Inflammatory macrophage treated with lipopolysaccharide for 1 hour (primary cell): Measurements from ENCODE around the gene RAVER2.

Experiments used
- DNase-seq, 2 donors: peaks; one replicate each; pipeline ENCODE4 v3.0.0-alpha.2; 2020 to 2022

RAVER2 gene

DNA sequence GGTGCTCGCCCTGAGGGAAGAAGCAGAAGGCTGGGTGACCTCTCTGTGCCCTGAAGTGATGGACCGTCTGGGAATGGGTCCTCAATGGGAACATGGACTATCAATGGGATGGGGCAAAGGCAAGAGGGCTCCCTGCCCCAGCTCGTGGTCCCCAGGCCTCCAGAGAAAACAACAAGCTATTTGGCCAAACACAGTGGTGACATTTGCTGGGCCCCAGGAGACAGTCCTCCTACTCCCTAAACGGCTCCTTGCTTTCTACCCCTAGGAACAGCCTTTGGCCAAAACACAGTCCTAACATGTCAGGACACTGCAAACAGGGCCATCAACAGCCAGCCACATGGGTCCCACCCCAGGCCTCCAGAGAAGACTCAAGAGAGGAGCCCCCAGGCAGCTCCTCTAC, 102.8 kb downstream of the RAVER2 start:
- no peak for DNase-seq

DNA sequence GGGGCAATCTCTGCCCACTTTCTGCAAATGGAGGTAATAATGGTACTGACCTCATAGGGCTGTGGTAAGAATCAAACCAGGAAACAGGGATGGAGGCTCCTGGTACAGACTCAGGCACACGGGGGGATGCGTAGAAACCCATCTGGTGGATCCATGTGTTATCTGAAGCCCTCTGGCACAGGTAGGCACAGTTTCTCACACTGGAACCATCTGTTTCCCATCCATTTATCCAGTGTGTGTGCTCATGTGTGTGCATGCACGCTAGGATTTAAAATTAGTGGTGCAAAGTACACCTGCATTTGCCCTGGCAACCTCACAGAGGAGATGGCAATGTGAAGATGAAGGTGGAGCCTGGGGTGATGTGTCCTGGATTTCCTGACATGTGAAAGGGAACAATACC, 103.3 kb downstream of the RAVER2 start:
- no peak for DNase-seq

DNA sequence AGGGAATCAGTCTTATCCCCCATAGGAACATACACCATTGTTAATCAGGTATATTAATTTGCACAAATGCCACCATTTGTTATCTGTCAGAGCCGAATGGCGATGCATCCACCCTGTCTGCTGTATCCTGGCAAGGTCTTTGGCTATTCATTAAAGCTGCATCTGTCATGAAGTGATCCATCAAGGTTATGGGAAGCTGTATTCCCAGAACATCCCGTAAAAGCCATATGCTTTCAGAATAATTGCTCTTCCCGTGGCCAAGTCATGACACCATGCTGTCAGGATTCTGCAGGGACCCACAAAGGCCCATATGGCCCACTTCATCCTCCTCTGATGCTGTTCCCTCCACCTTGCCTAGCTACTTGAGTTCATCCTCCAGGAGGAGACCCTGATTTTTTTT, 103.9 kb downstream of the RAVER2 start:
- DNase-seq, result no peak

DNA sequence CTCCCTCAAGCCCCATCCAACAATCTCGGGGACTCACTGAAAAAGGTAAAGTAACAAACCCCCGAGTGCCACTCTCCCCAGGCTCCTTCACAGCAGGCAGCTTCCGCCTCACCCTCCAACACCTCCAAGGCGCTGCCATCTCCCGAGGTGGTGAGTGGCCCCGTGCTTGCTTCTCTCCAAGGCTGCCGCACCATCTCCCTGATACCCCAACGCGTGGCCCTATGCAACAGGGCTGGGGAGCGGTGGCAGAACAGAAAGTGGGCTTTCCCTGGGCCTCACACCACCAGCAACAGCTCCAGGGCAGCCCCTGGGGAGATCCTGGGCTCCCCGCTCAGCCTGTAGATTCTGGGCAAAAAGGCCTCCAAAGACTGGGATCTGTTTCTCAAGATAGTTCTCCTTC, 105.1 kb downstream of the RAVER2 start:
- DNase-seq, result no peak

DNA sequence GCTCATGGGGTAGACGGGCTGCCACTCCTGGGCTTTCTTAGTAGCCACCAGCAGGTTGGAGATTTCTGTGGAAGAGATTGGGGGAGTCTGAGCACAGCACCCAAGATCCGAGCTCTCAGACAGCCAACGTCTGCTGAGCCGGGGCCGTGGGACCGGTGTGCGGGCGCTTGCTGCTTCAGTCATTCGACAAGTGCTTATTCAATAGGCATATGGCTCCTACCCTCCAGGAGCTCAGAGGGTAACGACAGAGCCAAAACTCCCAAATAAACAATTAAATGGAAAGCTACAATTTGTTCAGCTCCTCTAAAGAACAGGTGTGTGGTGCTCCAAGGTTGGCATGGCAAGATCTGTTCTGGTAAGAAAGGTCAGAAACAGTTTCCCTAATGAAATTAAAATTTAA, 106.0 kb downstream of the RAVER2 start:
- DNase-seq, result no peak

DNA sequence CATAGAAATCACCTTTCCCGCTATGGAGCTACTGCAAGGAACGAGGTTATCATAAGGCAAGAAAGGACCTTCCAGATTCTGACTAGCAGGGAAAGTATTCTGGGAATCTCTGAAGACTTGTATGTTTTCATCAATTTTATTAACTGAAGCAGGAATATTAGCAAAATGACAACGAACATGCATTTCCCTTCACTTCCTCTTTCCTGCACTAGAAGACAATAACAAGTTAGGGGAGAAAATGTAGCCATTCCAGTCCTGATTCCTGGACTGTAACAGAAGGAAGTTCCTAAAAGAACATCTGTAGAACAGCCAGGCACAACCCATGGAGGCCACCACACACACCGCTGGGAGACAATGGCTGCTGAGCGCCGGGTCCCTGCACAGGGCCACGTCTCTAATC, 106.8 kb downstream of the RAVER2 start:
- no peak for DNase-seq

DNA sequence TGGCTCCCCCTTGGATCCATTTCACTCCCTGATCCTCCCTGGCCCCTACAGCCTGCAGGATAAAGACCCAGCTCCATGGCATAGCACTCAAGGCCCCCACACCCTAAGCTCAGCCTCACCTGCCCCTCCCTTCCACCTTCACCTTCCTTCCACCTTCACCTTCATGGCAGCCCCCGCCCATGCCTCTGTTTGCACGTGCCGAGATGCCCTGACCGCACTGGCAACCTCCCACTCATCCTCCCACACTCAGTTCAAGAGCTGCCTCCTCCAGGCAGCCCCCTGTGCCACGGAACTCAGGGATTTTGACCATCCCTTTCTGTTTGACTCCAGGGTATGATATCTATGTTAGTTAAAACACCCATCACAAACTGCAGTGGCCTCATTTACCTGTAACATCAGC, 109.8 kb downstream of the RAVER2 start:
- no peak for DNase-seq

DNA sequence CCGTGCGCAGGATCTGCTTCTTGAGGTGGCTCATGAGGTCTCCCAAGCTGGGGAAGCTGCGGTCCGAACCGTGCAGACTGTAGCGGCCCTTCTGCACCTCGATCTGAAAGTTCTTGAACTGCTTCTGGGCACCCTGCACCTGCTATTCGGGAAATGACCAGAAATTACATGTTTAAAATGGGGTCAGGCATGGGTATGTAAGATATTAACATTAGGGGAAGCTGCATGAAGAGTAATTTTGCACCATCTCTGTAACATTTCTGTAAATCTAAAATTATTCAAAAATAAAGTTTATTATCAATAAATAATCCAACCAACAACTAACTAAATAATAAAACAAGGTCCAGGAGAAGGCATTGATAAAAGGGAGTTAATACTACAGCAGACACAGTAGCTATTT, 110.7 kb downstream of the RAVER2 start:
- no peak for DNase-seq

DNA sequence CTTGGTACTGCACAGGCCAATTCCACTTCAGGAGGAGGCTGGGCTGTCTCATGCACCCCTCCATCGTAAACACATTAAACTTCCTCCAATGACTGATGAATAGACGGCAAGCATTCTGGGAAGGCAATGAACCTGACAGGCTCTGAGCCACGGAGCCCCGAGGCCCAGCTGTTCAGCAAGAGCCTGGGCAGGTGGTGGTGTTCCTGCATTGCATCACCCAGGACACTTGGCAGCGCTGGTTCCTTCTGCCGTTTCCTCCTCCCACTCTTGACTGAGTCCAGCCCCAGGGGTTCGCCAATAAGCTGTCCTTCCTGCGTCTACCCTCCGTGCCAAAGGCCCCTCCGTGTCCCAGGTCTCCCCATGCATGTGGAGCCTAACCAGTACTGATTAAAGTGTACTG, 111.7 kb downstream of the RAVER2 start:
- DNase-seq, result peak; percentile 23 to 50

DNA sequence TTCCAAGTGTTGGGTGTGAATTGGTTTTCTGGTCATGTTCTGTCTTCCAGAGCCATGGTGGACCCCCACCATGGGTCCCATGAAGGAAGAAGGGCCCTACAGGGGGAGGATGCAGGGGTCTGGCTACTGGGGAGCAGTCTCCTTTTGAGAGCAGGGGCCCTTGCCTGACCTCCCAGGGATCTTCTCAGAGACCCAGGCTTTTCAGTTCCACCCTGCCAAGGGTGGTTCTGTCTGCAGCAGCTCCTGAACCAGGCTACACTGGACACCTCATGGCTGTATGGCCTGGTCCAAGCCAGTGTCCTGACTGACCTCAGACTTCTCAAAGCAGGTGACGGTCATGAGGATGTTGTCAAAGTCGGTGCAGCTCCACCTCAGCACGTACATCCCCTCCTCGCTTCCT, 112.5 kb downstream of the RAVER2 start:
- DNase-seq, result no peak

DNA sequence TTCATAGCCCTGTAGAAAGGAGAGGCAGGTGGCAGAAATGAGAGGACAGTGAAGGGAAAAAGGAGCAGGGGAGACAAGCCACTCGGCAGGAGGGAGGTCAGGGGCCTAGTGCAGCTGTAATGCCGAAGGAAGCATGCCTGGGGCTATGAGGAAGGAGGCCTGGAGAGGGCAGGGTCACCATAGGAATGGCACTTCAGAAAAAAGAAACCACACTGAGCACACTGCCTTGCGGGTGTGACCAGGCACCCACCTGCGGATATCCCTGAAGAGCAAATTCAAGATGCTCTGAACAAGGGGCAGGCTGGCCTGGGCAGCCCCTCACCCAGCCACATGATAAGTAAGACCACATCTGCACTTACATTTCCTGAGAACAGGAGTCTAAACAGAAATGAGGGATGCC, 116.7 kb downstream of the RAVER2 start:
- DNase-seq, result no peak

DNA sequence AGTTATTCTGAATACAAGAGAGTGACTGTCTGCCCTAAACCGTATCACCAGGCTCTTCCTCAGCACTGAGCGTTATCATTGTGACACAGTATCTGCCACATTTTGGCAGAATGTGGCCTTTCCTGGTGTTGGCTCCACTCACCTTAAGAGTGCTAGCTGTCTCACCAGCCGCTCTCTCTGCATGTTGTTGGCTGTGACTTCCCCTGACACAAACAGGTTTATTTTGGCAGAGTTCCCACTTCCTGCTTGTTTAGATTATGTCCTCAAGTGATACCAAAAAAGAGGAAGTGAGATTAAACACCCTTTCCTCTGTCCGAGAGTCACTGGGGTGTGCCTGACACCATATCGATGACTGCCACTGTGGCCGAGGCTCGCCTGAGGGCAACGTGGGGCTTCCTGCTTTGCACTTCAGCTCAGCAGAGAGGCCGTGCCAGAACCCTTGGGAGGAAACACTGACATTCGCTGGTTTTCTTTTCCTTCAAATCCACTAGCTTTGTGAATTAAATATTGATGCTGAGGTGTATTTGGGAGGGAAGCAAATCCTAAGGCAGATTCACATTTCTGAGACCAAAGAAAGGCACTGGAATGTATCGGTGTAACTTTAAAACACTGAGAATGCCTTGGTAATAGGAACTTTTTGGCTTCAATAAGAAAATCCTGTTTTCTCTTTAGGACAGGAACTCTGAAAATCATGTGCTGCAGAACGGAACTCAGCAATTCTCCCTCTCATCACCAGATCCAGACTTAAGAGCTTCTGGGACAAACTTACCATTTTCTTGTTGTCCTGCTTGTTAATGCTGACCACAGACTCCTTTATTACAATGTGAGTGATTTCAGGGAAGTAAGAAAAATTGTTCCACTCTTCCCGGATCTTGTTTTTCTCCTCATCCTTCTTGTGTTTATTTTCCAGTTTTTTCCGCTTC, 119.4 kb downstream of the RAVER2 start:
- peak; percentile 91 to 97 for DNase-seq

DNA sequence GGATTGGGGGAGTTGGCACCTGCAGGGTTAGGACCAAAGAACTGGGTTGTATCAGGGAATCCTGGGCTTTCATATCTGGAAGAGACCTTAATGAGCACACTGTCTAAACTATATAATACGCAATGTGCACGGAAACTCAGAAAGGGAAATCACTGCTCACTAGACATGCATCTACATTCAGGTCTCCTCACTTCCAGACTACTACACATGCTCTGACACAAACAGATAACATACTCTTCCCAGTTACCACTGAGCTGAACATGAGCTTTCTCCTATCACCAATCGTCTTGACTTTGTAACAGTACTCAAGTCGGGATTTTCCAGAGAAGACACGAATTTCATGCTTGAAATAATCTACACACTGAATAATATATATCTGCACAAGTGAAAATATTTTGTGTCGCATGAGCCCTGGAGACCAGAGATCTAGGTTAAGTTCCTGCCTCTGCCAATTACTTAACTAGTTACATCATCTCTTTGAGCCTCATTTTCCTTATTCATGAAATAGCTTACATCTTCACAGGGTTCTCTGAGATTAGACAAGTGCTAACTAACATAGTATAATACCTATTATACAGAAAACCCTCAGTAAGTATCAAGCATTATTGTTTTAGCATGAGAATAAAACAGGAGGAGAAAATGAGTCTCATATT, 120.4 kb downstream of the RAVER2 start:
- peak; percentile 17 to 28 for DNase-seq

DNA sequence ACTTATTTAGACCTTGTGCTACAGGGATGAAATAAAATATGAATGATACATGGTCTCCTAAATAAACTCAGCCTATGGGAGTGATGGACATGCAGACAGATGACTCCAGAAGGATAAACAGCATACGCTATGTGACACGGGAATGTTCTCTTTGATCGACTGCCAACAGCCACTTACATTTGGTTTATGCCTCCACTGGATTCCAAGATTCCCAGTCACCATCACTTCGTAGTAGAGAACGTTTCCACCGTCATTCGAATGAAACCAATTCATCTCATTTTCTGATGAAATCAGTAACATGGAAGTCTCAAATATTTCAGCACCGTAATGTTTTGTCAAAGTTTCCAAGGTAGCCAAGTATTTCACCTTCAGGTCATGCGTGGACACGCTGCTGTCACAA, 121.8 kb downstream of the RAVER2 start:
- no peak for DNase-seq

DNA sequence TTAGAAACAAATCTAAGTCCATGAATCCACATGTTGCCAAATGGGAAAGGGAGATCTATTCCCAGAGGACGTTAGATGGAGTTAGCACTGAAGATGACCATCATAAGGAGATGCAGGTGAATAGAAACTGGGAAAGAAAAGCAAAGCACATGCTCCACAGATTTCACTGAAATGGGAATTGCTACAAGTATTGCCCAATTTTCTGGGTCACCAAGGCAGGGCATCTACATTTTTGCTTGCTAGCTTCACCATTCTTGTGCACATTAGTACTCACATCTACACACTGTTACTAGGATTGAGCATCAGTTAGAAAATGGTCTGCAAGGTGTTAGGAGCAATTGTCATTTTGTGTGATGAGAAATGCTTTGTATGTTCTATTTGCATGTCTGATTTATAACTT, 122.4 kb downstream of the RAVER2 start:
- no peak for DNase-seq

DNA sequence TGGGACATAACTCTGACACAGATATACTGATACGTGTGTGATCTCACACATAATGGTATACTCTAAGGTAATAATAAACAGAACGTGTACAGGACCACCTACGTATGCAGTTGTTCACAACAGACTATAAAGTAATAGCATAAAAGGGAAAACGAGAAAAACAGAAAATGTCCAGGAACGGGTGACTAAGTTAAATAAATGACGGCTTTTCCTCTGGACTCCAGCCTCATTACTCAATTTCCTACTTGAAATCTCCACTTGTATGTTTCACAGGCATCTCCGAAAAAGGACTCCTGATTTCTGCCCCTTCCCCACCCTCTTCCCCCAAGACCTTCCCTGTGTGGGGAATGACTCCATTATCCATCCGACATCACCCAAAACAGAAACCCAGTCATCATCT, 126.4 kb downstream of the RAVER2 start:
- no peak for DNase-seq

DNA sequence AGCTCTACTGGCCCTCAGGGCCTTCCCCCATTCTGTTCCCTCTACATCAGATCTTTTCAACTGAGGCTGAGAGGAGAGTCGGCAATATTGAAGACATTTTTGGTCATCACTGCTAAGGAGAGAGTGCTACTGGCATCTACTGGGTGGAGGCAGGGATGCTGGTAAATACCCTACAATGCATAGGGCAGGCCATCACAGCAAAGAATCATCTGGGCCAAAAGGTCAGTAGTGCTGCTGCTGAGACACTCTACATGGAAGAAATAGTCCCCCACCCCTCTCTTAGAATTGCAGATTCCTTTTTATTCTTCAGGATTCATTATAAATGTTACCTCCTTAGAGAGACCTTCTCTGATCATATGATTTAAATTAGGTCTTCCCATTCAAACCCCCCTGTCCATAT, 127.2 kb downstream of the RAVER2 start:
- DNase-seq, result no peak

DNA sequence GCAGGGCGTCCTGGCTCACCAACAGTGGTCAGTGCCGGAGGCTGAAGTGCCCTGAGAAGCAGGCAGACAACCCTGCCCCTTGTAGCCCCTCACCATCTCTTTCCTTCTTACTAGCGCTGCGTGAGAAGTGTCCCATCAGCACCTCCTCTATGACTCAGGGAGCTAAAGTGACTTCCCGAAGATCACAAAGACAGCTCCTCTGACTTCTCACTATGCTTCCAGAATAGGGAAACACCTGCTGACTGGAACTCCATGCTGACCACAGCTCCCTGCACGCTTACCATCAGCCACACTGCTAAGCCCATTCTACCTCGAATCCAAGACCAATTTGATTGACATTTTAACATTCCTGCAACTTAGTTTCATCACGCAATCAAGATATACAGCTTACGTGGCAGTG, 128.7 kb downstream of the RAVER2 start:
- DNase-seq, result no peak

DNA sequence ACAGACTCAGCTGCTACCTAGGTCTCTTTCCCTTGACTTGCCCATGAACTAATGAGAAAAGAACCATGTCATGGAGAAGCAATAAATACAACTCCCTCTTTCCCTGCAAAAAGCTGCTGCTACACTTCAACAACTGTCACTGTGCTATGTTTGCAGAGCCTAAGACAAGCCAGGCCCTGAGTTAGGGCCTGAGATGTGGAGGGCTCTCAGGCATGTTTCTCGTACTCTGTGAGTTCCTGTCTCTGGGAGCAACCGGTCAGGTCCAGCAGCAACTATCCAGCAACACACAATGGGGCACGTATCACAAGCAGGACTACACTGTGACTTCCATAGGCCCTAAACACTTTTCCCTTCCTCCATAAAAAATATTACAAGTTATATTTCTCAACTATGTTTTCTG, 129.8 kb downstream of the RAVER2 start:
- DNase-seq, result no peak

DNA sequence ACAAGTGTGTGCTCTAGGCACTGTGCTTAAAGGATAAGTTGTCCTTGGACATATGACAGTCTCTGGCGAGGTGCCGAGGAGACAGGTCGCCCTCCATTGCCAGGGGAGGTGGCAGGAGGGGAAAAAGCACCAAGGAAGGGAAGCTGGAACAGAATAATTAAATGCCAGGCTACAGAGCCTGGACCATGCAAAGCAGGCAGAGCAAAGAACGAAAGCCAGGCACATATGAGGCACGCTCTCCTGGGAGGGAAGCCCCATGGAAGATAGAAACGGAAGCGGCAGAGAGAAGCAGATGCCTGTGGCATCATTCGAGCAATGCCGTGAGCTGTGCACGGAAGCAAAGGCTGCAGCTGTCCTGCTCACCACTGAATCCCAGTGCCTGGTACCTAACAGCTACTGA, 130.2 kb downstream of the RAVER2 start:
- no peak for DNase-seq

DNA sequence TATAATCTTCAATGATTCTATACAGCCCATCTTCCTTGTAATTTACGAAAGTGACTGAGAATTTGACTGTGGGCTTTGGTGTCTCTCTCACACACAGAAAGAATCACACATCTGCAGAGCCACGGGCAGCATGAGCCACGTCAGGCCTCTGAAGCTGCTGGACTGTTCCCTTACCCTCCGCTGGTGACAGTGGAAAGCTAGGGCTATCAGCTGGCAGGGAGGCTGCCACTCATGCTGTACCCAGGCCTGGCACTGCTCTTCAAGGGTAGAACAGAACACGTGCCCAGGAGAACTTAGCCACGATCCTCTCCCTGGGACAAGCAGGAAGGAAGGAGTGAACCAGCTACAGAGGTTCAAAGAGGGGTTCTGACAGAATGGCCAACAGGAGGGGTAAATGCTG, 130.7 kb downstream of the RAVER2 start:
- no peak for DNase-seq

DNA sequence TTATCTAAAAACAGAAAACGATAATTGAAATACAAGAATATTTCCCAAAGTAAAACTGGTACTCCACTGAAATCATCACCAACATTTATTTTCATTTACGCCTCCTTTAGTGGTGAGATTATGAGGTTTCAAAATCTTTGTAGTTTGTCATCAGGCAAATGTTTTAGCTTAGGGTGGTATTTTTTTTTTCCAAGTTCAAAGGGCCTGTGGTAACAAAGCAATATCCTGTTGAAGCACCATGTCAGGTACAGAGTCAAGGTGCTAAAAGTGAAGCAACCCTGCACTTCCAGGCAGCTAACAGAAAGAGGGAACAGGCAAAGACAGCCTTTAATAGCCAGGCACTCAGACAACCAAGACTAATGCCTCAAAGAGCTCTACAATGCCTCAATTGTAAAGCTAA, 132.3 kb downstream of the RAVER2 start:
- DNase-seq, result no peak

DNA sequence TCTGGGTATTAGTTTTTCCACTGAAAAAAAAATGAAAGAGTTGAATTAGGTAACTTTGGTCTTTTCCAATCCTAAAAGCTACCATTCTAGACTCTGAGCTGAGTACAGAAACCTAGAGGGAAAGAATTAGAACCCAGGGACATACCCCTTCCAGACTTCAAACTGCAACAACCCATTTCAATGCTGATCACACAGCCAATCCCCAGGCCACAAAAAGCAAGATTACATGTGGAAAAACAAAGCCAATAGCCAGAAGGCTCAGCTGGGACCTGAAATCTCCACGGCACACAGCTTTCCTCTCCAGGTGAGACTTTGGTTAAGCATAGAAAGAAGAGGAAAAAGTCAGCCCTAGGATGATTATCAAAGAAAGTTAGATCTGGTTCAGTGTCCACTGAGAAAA, 132.7 kb downstream of the RAVER2 start:
- DNase-seq, result no peak

DNA sequence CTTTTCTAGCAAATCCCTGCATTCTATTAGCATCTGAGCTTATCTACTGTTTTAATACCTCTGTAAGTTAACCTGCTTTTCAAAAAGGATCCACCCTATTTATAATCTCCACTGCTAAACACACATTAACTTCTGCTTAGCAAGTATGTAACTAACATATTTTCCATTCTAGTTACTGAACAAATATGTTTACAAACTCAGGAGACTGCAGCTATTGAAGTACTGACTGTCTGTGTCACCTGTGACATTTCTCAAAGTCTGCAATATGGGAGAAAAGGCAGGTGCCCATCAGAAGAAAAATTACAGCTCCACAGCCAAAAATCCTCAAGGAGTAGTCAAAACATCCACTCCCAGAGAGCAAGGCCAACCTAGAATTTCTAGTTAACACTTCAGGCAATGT, 133.2 kb downstream of the RAVER2 start:
- no peak for DNase-seq
